CD4-positive, alpha-beta T cell (primary cell): ENCODE data around the gene KCNC1. TPM values are rescaled to one million over a fixed set of nuclear protein-coding genes. Genes with fewer than 3 reads are reported as not detected.
A peak's percentile ranks its signal among the peaks of the same experiment; 100 is the strongest.

Experiments
- ATAC-seq: fragments of 200-7000 bp; cut with Tn5 transposase; one replicate; pipeline ENCODE4 v1.10.0; 2022; ENCODE audit warnings: mild to moderate bottlenecking; ENCODE audit not compliant: poor library complexity
- CTCF ChIA-PET: fragments of 350-600 bp; sonication (Branson Sonifier 250); formaldehyde crosslinking; loops from one replicate; lab custom pipeline; 2021; ENCODE audit warnings: antibody characterized with exemption, inconsistent platforms; lab: Charles Lee
- POLR2A ChIA-PET: fragments of 350-600 bp; sonication (Branson Sonifier 250); formaldehyde crosslinking; loops from one replicate; lab custom pipeline; 2021; ENCODE audit warnings: antibody characterized with exemption, inconsistent platforms; lab: Charles Lee
- DNase-seq, 14 experiments: peaks; one replicate each; pipeline ENCODE4 v3.0.0-alpha.2; 2013 to 2020; ENCODE audit warnings: mixed read lengths in 2 of 14
- H3K27ac ChIP-seq, 2 donors: one replicate each; pipeline versions ENCODE4 v1.5.1 to v1.7.0; 2013; ENCODE audit warnings: low read length in 2 of 2, low read depth in 1 of 2, mild to moderate bottlenecking in 1 of 2
- H3K27me3 ChIP-seq, 2 experiments: 1 replicate in 1 of 2; 2 replicates in 1 of 2; pipeline versions ENCODE4 v1.6.1 to v1.7.0; 2013; ENCODE audit warnings: low read length in 2 of 2, control low read depth in 1 of 2, mild to moderate bottlenecking in 1 of 2, moderate library complexity in 1 of 2; ENCODE audit not compliant: insufficient read depth in 2 of 2, control insufficient read depth in 1 of 2
- H3K36me3 ChIP-seq: one replicate; pipeline ENCODE4 v1.6.1; 2013; ENCODE audit warnings: low read length, control low read depth; ENCODE audit not compliant: insufficient read depth
- H3K4me1 ChIP-seq: one replicate; pipeline ENCODE4 v1.6.1; 2013; ENCODE audit warnings: low read length, control low read depth; ENCODE audit not compliant: insufficient read depth
- H3K4me3 ChIP-seq: one replicate; pipeline ENCODE4 v1.5.1; 2013; ENCODE audit warnings: mild to moderate bottlenecking, low read length, moderate library complexity
- H3K9me3 ChIP-seq, 2 experiments: 1 replicate in 1 of 2; 2 replicates in 1 of 2; pipeline versions ENCODE4 v1.6.1 to v1.7.0; 2013; ENCODE audit warnings: low read length in 2 of 2, mild to moderate bottlenecking in 2 of 2, control low read depth in 1 of 2, moderate library complexity in 1 of 2; ENCODE audit not compliant: control insufficient read depth in 1 of 2, insufficient read depth in 1 of 2
- H3K27ac Mint-ChIP-seq: one replicate; pipeline ENCODE4 v1.8.0; 2020; ENCODE audit warnings: mixed read lengths
- H3K27me3 Mint-ChIP-seq: one replicate; pipeline ENCODE4 v1.8.0; 2021; ENCODE audit warnings: mixed read lengths
- H3K36me3 Mint-ChIP-seq: one replicate; pipeline ENCODE4 v1.8.0; 2021; ENCODE audit warnings: low read depth, mixed read lengths
- H3K4me1 Mint-ChIP-seq: one replicate; pipeline ENCODE4 v1.8.0; 2021; ENCODE audit warnings: low read depth, mixed read lengths
- H3K4me3 Mint-ChIP-seq: one replicate; pipeline ENCODE4 v1.8.0; 2020; ENCODE audit warnings: mild to moderate bottlenecking, mixed read lengths
- H3K9me3 Mint-ChIP-seq: one replicate; pipeline ENCODE4 v1.8.0; 2020; ENCODE audit warnings: mixed read lengths
- intact Hi-C, 2 experiments: fragments of 100-400 bp; cut with DNase I in 1 of 2; cut with micrococcal nuclease in 1 of 2; formaldehyde crosslinking; loops; one replicate each; pipeline versions ENCODE4 v1.15.1 to v1.9.0; 2023 to 2025; cut with DNase I, micrococcal nuclease
- total RNA-seq, 174 experiments: library from RNA in 2 of 174; stranded (reverse) in 2 of 174; gene quantifications; one replicate each; pipeline ENCODE4 v1.2.3 and lab custom pipeline; 2021 to 2026
- TF ChIP-seq, protein P1 (sequence below): fragments of 200-600 bp; IDR thresholded peaks from one replicate; pipeline ENCODE4 v1.8.0; 2022; ENCODE audit warnings: antibody characterized with exemption, mild to moderate bottlenecking

Gene KCNC1
- total RNA-seq, 2 experiments from 2014 or later = not detected

DNA sequence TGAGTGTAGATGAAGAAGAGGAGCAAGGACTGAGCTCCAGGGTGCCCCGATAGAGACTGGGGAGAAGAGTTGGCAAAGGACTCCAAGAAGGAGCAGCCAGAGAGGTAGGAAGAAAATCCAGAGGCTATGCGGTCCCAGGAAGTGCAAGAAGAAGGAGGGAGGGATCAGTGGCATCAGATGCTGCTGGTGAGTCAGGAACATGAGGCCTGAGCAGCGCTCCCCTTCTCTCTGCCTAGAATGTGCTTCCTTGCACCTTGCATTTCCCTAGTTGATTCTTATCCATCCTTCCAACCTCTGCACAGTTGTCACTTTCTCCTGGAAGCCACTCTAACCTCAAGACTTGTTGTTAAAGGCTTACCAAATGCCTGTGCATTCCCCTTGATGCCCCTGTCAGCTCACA, 21.3 kb downstream of the KCNC1 start:
- no peaks in the 10 kb centered on the region for H3K36me3 Mint-ChIP-seq
- Histone ChIP-seq H3K27me3 (no peaks in the 10 kb centered on the region), H3K4me3 (no peak overlapping the region), H3K9me3 (no peaks in the 10 kb centered on the region), H3K4me1 (no peaks in the 10 kb centered on the region), H3K36me3 (no peaks in the 10 kb centered on the region), H3K27ac (no peak overlapping the region)
- ChIA-PET CTCF (no interaction called here), POLR2A (interaction anchor here (0.6 kb wide), 1 partner anchor 27 kb away, joined by 3 read pairs; no protein-coding TSS in a partner anchor)
- peaks cover 9% of the 10 kb centered on the region for H3K27me3 Mint-ChIP-seq
- H3K4me3 Mint-ChIP-seq = no peak overlapping the region
- H3K4me1 Mint-ChIP-seq = no peaks in the 10 kb centered on the region
- TF ChIP-seq, protein P1, sequence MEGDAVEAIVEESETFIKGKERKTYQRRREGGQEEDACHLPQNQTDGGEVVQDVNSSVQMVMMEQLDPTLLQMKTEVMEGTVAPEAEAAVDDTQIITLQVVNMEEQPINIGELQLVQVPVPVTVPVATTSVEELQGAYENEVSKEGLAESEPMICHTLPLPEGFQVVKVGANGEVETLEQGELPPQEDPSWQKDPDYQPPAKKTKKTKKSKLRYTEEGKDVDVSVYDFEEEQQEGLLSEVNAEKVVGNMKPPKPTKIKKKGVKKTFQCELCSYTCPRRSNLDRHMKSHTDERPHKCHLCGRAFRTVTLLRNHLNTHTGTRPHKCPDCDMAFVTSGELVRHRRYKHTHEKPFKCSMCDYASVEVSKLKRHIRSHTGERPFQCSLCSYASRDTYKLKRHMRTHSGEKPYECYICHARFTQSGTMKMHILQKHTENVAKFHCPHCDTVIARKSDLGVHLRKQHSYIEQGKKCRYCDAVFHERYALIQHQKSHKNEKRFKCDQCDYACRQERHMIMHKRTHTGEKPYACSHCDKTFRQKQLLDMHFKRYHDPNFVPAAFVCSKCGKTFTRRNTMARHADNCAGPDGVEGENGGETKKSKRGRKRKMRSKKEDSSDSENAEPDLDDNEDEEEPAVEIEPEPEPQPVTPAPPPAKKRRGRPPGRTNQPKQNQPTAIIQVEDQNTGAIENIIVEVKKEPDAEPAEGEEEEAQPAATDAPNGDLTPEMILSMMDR = no peak
- no peaks in the 10 kb centered on the region for H3K9me3 Mint-ChIP-seq
- intact Hi-C loops = no loop called here
- ATAC-seq (no peak), DNase-seq (no peak)
- H3K27ac Mint-ChIP-seq = no peak overlapping the region

DNA sequence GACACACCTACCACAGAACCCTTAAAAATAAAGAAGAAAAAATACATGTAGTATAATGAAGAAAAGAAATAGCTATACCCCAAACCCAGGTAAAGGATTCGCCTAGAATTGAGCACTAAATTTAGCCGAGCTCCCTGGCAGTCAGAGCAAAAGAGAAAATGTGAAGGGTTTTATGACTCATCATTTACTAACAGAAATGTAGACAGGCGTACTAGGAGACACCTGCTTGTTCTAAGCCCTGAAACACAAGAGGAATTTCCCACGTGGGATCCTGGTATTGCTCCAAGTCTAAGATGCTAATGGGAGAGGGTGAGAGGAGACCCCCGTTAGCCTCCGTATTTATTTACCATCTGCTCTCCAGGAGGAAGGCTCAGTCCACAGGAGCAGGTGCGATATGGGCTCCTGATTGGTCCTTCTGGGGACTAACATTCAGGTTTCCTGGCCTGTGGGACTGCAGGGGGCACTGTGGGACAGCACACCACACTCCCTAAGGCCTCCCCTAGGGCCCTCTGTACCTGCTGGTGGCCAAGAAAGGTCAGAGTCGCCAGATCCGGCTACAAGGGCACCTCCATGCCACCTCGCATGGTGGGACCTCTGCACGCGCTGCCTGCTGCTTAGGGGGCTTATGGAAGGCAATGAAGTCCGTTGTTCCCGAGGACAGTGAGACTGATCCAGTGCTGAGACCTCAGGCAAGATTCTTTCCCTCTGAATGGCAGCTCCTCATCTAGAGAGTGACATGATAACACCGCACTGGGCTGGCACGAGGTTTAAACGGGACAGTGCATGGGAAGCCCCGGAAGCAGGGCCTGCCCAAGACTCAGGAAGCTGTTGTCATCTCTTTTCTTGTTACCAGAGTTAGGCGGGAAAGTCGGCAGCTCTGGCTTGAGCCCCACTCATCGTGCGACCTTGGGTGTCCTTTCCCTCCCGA, 25.8 kb downstream of the KCNC1 start:
- Mint-ChIP-seq H3K27ac (no peak overlapping the region), H3K4me1 (no peaks in the 10 kb centered on the region), H3K9me3 (no peaks in the 10 kb centered on the region), H3K36me3 (no peaks in the 10 kb centered on the region), H3K27me3 (peaks cover 6% of the 10 kb centered on the region), H3K4me3 (no peak overlapping the region)
- H3K9me3 ChIP-seq = no peaks in the 10 kb centered on the region
- H3K4me3 ChIP-seq = no peak overlapping the region
- no peaks in the 10 kb centered on the region for H3K36me3 ChIP-seq
- DNase-seq (peak in 3 of 14 experiments; percentile 1 to 21 (median 13)), ATAC-seq (no peak)
- no peaks in the 10 kb centered on the region for H3K4me1 ChIP-seq
- no peaks in the 10 kb centered on the region for H3K27me3 ChIP-seq
- TF ChIP-seq, protein P1 = no peak
- intact Hi-C loops = no loop called here
- POLR2A ChIA-PET = no interaction called here
- CTCF ChIA-PET = no interaction called here
- no peak overlapping the region for H3K27ac ChIP-seq

DNA sequence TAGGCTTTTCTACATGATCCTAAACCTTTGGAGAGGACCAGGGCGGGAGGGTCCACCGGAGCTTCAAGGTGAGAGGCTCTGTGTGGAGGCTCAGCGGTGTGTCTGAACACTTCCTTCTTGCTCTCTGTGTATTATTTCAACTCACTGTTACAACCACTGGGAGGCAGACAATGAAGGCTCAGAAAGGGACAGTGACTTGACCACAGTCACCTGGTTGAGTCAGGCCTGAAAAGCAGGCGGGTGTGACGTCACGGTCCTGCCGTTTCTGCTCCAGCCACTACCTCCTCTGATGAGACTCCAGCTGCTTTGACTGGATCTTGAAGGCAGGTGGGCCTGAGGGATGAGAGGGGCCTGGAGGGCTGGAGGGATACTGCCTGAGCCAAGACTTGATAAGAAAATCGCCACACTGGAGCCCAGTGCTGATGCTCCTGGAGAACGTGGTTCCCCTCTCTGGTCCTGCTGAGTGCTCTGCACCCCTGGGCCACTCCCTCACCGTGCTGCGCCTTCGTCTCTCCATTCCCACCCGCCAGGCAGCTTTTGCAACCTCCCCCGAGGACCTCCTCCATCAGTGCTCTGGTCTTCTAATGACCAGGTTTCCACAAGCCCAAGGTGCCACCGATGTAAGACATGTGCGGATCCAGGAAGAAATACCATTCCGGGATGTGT, 27.9 kb downstream of the KCNC1 start:
- TF ChIP-seq, protein P1 = no peak
- Histone ChIP-seq H3K36me3 (no peaks in the 10 kb centered on the region), H3K9me3 (no peaks in the 10 kb centered on the region), H3K4me1 (no peaks in the 10 kb centered on the region), H3K4me3 (no peak overlapping the region), H3K27me3 (no peaks in the 10 kb centered on the region), H3K27ac (no peak overlapping the region)
- Mint-ChIP-seq H3K4me1 (no peaks in the 10 kb centered on the region), H3K9me3 (no peaks in the 10 kb centered on the region), H3K27me3 (peaks cover 15% of the 10 kb centered on the region), H3K36me3 (no peaks in the 10 kb centered on the region), H3K27ac (no peak overlapping the region), H3K4me3 (no peak overlapping the region)
- POLR2A ChIA-PET = no interaction called here
- ATAC-seq = no peak
- intact Hi-C loops = no loop called here
- CTCF ChIA-PET = no interaction called here
- DNase-seq = no peak
